ENCODE results near the gene SAMSN1.

Gene SAMSN1

DNA sequence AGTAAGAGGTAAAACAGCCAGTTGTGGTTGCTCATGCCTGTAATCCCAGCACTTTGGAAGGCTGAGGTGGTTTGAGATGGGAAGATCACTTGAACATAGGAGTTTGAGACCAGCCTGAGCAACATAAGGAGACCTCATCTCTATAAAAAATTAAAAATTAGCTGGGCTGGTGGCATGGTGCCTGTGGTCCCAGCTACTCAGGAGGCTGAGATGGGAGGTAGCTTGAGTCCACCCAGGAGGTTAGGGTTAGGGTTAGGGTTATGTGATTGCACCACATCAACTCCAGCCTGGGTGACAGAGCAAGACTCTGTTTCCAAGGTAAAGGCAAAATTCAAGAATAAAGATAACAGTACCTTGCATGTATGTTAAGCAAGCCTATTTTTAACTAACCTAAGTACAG is 3.5 kb downstream of the SAMSN1 start:
- TF ChIP-seq, protein P1, sequence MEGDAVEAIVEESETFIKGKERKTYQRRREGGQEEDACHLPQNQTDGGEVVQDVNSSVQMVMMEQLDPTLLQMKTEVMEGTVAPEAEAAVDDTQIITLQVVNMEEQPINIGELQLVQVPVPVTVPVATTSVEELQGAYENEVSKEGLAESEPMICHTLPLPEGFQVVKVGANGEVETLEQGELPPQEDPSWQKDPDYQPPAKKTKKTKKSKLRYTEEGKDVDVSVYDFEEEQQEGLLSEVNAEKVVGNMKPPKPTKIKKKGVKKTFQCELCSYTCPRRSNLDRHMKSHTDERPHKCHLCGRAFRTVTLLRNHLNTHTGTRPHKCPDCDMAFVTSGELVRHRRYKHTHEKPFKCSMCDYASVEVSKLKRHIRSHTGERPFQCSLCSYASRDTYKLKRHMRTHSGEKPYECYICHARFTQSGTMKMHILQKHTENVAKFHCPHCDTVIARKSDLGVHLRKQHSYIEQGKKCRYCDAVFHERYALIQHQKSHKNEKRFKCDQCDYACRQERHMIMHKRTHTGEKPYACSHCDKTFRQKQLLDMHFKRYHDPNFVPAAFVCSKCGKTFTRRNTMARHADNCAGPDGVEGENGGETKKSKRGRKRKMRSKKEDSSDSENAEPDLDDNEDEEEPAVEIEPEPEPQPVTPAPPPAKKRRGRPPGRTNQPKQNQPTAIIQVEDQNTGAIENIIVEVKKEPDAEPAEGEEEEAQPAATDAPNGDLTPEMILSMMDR (IDR thresholded peaks at IDR 0.05; ENCODE audit: borderline replicate concordance, insufficient read depth, low read depth, low read length): no peak
- H3K4me3 ChIP-seq (ENCODE audit: low read depth, low read length): peak overlapping the region; percentile 45

GRCh38 chr21:14541841-14542490 is 4.1 kb downstream of the SAMSN1 start:
- TF ChIP-seq, protein P1 (IDR thresholded peaks at IDR 0.05; ENCODE audit: borderline replicate concordance, insufficient read depth, low read depth, low read length): no peak
- peak overlapping the region; percentile 45 for H3K4me3 ChIP-seq (ENCODE audit: low read depth, low read length)

DNA sequence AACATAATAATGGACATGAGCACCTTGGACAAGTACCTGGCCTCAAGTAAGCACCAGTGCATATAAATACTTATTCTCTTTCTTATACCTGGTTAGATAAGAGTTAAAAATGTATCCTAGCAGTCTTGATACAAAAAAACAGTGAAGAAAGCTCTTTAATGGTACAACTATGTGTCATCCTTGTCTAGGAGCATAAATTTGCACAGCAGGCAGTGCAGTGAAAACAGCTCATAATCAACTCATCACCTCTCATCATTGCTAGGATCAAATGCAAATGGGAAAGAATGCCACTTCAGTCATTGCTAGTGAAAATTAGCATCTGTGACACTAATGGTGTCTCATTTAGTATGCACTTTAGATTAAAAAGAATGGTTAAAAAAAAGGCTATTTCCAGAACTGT is 7.6 kb downstream of the SAMSN1 start:
- TF ChIP-seq, protein P1 (IDR thresholded peaks at IDR 0.05; ENCODE audit: borderline replicate concordance, insufficient read depth, low read depth, low read length): no peak
- H3K4me3 ChIP-seq (ENCODE audit: low read depth, low read length): no peak overlapping the region

- TF ChIP-seq, protein P1 (IDR thresholded peaks at IDR 0.05; ENCODE audit: borderline replicate concordance, insufficient read depth, low read depth, low read length): no peak
- no peak overlapping the region for H3K4me3 ChIP-seq (ENCODE audit: low read depth, low read length)
Observed at GRCh38 chr21:14536929-14537328, 9.2 kb downstream of the SAMSN1 start.

DNA sequence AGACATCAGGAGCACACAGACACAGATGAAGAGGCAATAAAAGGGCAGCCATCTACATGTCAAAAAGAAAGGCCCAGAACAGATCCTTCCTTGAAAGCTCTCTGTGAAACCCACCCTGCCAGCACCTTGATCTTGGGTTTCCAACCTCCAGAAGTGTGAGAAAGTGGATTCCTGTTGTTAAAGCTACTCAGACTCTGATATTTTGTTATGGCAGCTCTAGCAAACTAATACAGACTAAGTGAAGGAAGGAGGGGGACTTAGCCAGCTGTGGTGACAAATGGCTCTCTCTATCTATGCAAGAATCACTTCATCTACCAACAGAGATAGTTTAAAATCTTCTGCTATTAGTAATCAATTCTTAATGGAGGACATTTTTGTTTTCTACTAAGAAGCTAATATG is 10.4 kb downstream of the SAMSN1 start:
- TF ChIP-seq, protein P1 (IDR thresholded peaks at IDR 0.05; ENCODE audit: borderline replicate concordance, insufficient read depth, low read depth, low read length): no peak
- no peak overlapping the region for H3K4me3 ChIP-seq (ENCODE audit: low read depth, low read length)

- TF ChIP-seq, protein P1 (IDR thresholded peaks at IDR 0.05; ENCODE audit: borderline replicate concordance, insufficient read depth, low read depth, low read length): no peak
- H3K4me3 ChIP-seq (ENCODE audit: low read depth, low read length): peak overlapping the region; percentile 7
Observed at GRCh38 chr21:14533499-14534428, 12.4 kb downstream of the SAMSN1 start.

All from GM12875 (cell line).